DMS53 treated with DMSO at 0.1 percent for 48 hours (cell line): ENCODE data around the gene TCN1.
"Not testable (repeated sequence)": the region's sequence is repeated elsewhere in the genome, so short reads cannot be mapped to it uniquely, and the experiment has no call there.

Experiments used
- DNase-seq: peaks from one replicate; lab custom pipeline; 2025; ENCODE audit not compliant: unreplicated experiment; lab: John Stamatoyannopoulos, UW

The TCN1 gene, protein sequence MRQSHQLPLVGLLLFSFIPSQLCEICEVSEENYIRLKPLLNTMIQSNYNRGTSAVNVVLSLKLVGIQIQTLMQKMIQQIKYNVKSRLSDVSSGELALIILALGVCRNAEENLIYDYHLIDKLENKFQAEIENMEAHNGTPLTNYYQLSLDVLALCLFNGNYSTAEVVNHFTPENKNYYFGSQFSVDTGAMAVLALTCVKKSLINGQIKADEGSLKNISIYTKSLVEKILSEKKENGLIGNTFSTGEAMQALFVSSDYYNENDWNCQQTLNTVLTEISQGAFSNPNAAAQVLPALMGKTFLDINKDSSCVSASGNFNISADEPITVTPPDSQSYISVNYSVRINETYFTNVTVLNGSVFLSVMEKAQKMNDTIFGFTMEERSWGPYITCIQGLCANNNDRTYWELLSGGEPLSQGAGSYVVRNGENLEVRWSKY

DNA sequence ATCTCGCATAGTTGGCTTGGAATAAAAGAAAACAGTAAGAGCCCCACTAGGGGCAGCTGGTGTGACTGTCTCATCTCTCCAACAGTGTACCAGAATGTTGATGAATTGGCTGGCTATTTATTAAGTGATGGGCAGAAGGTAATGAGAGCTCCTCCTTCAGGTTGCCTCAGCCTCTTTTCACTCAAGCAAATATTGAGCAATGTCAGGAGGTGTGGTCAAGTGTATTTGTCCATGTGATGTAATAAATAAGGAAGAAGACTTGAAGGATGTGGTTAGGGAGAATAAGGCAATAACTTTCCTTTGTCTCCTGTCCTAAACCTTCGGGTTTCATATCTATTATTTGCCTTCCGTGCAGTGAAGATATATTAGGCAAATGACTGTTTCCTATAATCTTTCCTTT lies at the start of gene TCN1:
TCN1 (minus strand) TSS at position 91 of the 400 bp plus-strand sequence; CDS start at position 74, 17 bp downstream.
- no peak for DNase-seq

DNA sequence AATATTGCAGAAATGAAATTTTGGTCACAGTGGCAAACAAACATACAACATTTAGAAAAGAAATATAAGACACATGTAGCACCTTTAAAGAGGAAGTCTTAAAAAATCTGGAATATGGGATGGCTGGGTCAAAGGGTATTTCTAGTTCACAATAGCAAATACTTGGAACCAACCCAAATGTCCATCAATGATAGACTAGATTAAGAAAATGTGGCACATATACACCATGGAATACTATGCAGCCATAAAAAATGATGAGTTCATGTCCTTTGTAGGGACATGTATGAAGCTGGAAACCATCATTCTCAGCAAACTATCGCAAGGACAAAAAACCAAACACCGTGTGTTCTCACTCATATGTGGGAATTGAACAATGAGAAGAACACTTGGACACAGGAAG lies 37.3 kb upstream of the TCN1 start:
- not testable (repeated sequence) for DNase-seq

DNA sequence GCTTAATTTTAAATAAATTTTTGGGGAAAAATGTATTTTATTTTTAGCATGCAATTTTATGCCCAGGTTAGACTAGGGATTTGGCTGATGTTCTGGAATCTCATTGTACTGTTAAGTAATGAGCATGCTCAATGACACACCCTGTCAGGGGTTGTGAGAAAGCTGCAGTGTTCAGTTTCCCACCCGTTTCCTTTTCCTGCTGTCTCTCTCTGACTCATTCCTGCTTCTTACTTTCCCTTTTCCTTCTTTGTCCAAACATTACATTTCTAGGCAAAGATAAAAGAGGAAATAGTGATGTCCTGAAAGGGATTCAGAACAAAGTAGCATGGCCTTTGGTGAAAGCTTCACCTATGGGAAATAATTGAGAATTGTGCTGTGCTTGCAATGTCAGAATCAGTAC lies 35.0 kb upstream of the TCN1 start:
- DNase-seq: no peak

DNA sequence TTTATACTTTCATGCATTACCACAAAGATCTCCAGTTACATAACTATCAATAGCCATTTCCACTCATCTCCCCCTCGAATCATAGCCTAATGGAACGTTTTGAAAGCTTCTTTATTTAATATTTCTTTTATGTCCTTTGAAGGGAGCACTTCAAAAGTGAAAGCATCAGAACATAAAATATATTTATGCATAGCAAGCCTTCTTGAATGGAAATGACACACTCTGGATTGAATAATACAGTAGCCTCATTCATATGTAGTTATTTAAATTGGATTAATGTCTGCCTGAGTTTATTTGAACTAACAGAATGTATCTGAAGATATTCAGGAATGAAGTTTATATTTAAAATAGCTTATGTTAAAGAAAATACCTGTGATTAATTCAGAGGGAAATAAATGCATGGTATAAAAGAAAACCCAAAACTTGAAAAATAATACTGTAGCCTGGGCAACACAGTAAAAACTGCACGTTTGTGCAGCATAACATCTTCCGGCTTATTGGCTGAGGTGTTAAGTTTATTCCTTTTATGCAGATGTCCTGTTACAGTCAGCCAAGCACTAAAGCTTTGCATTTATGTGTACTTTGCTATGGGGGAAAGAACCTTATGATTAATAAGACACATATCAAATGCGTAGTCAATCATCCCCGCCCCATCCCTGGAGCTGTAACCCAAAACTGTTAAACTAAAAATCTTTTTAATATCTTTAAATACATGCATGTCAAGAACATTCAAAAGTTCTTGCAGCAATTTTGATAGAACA lies 34.3 kb upstream of the TCN1 start:
- DNase-seq: no peak

DNA sequence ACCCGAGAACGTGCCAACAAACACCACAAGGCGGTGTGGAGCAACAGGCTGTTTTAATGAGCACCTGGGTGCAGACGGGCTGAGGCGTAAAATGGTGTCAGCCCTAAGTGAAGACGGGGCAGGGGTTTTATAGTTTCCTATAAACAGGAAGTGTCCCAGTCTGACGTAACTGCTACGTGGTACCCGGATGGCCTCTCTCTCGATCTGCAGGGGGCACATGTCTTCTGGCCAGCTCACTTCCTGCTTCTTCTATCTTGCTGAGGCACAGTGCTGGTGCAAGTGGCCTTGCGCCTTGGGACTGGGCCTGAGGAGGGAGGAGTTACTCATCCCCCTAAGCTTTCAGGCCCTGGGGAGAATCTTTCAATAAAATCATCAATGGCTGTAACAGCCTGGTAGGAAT lies 33.2 kb upstream of the TCN1 start:
- no peak for DNase-seq

DNA sequence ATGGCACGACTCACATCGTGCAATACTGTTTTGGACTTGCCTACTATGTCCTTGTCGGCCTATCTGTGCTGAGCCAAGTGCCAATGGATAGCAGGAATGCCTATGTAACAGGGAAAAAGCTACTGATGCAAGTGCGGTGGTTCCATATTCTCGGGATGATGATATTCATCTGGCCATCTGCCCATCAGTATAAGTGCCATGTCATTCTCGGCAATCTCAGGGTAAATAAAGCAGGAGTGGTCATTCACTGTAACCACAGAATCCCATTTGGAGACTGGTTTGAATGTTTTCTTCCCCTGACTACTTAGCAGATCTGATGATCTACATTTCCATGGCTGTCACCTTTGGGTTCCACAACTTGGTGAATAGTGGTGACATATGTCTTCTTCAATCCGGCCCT lies 32.4 kb upstream of the TCN1 start:
- no peak for DNase-seq

DNA sequence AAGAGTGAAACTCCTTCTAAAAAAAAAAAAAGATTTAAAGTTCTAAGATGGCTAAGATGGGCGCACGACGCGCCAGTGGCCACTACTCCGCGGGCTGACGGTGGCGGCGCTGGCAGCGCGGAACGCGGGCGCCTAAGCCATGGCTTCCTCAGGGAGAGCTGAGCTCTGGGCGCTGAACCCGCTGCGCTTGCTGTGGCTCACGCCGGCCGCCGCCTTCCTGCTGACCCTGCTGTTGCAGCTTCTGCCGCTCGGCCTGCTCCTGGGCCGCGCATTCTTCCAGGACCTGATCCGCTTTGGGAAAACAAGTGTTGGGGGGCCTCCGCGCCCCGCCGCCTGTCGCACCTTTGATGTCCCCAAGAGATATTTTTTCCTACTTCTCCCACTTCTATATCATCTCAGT lies 31.8 kb upstream of the TCN1 start:
- DNase-seq: no peak

DNA sequence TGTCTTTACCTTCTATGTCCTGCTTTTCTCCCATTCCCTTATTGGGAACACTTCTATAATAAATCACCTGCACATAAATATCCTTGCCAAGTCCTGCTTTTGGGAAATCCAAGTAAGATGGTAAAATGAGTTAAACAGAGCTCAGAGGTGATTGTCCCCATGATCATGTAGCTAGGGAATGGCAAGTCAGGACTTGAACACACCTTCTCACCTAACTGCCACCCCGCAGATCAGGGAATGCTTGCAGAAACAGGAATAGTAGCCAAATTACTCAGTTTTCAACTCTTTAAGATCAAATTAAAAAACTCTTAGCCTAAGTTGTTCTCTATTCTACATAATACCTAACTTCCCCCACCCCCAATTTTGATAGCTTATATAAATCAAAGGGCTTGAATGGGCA lies 28.3 kb upstream of the TCN1 start:
- no peak for DNase-seq

DNA sequence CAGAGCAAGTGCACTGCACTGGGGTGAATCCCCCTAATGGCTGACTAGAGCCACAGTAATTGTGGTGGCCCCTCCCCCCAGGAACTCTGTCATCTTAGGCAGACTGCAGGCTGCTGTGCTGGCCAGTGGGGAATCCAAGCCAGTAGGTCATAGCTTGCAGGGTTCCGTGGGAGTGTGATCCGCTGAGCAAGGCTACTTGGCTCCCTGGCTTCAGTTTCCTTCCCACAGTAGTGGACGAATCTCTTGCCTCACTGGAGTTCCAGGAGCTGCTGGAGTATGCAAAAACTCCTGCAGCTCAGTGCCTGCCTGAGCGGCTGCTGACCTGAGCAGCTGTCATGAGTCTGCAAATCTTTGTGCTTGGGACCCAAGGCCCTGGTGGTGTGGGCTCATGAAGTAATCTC lies 25.5 kb upstream of the TCN1 start:
- DNase-seq: no peak

DNA sequence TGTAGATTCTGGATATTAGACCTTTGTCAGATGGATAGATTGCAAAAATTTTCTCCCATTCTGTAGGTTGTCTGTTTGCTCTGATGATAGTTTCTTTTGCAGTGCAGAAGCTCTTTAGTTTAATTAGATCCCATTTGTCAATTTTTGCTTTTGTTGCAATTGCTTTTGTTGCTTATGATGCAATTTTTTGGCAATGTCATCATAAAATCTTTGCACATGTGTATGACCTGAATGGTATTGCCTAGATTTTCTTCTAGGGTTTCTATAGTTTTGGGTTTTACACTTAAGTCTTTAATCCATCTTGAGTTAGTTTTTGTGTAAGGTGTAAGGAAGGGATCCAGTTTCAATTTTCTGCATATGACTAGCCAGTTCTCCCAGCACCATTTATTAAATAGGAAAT lies 20.9 kb upstream of the TCN1 start:
- not testable (repeated sequence) for DNase-seq

DNA sequence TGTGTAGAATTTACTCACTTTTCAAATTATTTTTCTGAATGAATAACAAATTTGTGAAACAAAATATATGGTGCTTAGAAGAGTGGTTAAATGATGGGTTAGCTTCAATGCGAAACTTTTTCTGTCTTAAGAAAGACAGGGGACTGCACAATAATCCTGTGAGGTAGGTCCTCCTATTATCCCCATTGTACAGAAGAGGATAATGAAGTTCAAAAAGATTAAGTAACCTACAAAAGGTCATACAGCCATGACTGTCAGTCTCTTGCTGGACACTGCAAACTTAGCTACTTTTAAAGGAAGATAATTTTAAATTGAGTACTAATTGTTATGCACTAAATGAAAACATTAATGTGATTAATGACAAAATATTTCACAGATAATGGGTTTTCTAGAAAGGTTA lies 17.3 kb upstream of the TCN1 start:
- DNase-seq: no peak

DNA sequence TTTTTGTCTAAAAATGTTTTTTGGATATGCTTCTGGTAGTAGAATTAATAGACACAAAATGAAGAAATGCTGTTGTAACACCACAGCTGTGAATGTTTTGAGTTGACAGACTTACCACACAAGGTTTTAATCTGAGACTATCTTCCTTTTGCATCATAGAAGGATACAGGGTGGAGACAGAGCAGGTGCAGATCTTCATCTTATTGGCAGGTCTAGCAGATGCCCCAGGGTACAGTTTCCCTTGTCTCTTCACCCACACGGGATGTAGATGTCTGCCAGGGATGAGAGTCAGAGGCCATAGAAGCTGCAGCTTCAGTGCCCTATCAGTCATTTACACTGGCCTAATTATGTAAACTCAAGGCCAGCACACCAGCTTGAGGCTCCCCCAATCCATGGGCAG lies 13.3 kb upstream of the TCN1 start:
- DNase-seq: no peak

DNA sequence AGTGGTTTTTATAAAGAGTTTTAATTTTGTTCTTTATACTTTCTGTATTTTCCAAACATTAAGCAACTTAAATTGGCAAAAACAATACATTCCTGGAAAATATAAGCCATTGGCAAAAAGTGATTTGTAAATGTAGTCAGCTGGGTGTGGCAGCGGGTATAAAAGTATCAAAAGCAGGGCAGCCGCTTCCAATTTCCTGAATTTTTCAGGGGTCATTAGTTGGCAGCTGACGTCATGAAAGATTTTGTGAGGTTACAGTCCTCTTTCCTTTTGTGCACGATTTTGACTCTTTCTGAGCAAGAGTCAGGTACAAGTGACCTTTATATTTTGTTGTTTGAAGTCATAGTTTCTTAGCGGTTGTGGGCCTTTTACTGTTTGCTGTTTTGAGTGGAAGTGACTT lies 12.3 kb upstream of the TCN1 start, which contains the start of gene OOSP3:
OOSP3 (plus strand) TSS at position 208 of the 400 bp plus-strand sequence; CDS start at position 235, 27 bp downstream.
- DNase-seq: no peak

DNA sequence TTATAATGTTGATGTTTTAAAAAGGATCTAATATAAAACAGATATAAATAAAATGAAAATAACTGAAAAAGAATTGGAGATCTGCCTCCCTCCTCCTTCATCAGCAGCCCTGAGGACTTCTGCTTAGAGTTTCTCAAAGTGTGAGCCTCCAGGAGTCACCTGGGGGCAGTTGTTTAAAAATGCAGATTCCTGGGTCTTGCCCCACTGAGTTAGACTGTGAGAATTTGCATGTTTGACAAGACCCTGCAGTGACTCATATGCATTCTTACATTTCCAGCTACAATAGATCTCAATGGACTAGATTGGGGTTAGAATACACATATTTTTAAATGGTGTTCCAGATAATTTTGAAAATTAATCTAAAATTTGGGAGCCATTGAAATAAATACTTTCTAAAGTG lies 11.5 kb upstream of the TCN1 start:
- DNase-seq: no peak

DNA sequence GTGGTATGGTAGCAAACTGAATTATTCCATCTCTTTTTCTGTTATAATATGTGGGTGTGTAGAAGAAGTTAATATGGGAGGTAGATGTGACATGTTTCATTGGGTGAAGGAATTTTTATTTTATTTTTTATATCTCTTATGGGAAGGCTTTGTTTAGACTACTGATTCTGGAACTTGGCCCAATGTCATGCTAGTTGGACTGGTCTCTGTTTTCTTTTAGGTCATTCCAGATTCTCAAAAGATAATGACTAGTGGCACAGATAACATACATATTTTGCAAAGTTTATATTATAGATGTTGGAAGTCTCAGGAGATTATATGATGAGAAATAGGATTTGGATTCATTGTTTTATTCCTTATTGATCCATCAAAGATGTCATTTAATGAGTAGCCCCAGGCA lies 11.0 kb upstream of the TCN1 start:
- no peak for DNase-seq

DNA sequence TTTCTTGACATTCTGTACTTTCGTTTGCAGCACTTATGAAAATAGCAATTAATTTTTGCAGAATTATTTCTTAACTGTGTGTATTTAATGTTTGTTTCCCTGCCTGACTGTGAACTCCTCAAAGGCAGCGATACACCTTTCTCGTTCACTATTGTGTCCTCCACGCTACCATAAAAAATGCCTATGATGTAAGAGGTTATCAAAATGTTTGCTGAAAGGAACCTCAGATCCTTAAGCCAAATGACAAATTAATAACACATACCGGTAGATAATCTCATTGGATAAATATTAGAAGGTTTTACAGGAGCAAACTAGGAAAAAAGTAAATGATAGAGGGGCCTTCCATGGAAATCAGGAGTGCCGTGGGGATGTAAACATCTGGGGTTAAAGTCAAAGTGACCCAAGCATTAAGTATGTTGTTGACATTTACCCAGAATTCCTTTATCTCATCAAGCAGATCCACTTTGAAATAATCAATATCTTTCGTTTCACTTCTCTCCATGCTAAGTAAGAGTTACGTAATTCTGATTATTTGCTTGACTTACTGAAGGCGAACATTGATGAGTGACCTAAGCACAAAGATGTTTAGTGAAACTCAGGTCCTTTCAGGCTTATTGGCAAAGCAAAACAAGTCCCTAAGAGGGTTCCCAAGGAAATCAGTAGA lies 9.7 kb upstream of the TCN1 start:
- DNase-seq: no peak

DNA sequence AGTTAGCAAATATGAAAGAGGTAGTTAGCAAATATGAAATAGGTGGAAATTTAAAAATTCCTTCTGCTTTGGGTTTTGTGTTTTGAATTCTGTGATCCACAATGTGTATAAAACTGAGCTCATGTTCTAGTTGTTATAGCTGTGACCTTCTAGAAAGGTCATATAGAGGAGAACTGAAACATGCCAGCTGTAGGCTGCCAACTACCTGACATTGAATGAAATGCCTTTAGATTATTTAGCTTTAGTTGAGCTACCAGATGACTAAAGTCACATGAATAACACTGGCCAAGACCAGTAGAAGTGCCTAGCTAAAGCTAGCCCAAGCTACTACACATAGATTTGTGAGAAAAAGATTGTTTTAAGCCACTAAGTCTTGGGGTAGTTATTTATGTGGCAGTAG lies 5.8 kb upstream of the TCN1 start:
- no peak for DNase-seq

DNA sequence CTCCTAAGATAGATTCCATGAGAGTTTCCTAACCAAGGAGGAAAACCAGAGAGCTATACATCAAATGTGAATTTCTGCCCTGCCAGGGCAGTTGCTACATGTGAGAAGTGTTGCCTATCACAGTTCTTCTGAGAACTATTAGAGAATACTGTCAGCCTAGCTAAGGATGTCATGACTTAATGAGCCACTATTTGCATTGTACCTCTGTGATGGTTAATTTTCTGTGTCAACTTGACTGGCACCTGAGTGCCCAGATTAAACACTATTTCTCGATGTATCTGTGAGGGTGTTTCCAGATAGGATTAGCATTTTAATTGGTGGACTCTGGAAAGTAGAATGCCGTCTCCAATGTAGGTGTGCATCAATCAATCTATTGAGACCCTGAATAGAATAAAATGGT lies 1.7 kb upstream of the TCN1 start:
- no peak for DNase-seq

DNA sequence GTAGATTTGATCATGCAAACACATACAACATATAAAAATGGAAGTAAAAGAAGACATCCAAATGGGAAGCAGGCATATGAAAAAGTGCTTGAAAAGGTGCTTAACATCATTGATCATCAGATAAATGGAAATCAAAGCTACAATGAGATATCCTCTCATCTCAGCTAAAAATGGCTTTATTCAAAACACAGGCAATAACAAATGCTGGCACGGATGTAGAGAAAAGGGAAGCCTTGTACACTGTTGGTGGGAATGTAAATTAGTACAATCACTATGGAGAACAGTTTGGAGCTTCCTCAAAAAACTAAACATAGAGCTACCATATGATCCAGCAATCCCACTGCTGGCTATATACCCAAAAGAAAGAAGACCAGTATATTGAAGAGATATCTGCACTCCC lies 549 bp upstream of the TCN1 start:
- no peak for DNase-seq

DNA sequence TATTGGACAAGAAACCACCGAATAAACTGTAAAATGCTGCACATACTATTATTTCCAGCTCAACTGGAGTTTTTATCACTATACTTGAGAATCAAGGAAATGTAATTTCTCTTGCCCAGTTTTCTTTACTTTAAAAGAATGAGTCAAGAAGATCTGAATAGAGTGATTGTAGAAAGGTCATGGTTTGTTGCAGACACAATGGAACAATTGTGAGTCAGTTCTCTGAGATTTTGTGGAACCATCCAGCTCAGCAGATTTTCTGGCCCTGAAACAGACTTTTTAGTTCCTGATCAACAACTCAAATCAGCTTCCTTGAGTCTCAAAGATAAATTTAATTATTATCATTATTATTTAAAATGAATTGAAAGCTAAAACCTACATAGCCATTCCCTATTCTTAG lies 1.3 kb downstream of the TCN1 start:
- no peak for DNase-seq

DNA sequence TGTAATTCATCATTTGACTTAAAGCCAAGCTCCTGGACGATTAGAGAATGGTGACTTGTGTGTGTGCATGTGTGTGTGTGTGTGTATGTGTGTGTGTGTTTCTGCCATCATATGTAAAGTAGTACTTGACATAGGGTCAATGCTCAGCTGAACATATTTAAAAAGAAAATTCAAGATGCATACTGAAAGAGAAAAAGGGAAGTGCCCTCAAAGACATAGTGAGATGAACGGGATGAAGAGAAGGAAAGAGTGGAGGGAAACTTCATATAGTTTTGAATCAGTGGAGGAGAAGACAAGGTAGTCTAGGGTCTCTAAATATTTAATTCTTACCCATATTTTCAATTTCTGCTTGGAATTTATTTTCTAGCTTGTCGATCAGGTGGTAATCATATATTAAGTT lies 4.0 kb downstream of the TCN1 start:
- no peak for DNase-seq

DNA sequence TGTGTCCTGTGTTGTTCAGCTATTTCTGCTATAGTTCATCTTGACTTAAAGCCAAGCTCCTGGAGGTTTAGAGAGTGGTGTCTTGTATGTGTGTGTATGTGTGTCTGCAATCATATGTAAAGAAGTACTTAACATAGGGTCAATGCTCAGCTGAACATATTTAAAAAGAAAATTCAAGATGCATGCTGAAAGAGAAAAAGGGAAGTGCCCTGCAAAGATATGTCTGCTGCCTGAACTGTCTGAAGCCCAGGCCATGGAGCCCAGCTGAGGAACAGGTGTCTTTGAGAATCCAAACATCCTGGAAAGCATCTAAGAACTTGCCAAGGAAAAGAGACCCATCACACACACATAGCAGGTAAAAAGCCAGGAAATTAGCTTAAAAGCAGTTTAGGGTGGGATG lies 6.6 kb downstream of the TCN1 start:
- no peak for DNase-seq
